Gastrocnemius medialis (tissue), 4 donors: ENCODE results near the gene CPLX3. TPM values are rescaled to one million over a fixed set of nuclear protein-coding genes. Genes with fewer than 3 reads are reported as not detected.
A peak's percentile ranks its signal among the peaks of the same experiment; 100 is the strongest.

Experiments
- ATAC-seq, 2 donors: fragments of 150-250 bp; one replicate each; pipeline ENCODE4 v1.9.1; 2016
- DNase-seq, 2 donors: peaks; one replicate each; pipeline ENCODE4 v3.0.0-alpha.2; 2019
- H3K27ac ChIP-seq, 4 donors: fragments of 200-600 bp; sonication (generic); 1 replicate in 1 of 4; 2 replicates in 3 of 4; pipeline ENCODE4 v1.5.1; 2016 to 2018; ENCODE audit warnings: mild to moderate bottlenecking in 2 of 4, moderate library complexity in 1 of 4
- H3K27me3 ChIP-seq, 3 donors: fragments of 200-600 bp; sonication (generic) in 2 of 3; 1 replicate in 1 of 3; 2 replicates in 2 of 3; pipeline versions ENCODE4 v1.5.1 to v1.6.0; 2016 to 2019; ENCODE audit warnings: mild to moderate bottlenecking in 1 of 3, moderate library complexity in 1 of 3
- H3K36me3 ChIP-seq, 2 donors: fragments of 200-600 bp; sonication (generic) in 1 of 2; one replicate each; pipeline ENCODE4 v1.5.1; 2017 to 2018
- H3K4me1 ChIP-seq, 2 donors: fragments of 200-600 bp; sonication (generic) in 1 of 2; one replicate each; pipeline ENCODE4 v1.5.1; 2016 to 2017; ENCODE audit warnings: mild to moderate bottlenecking in 2 of 2
- H3K4me3 ChIP-seq, 4 donors: fragments of 200-600 bp; sonication (generic) in 3 of 4; 1 replicate in 1 of 4; 2 replicates in 3 of 4; pipeline ENCODE4 v1.5.1; 2016 to 2019; ENCODE audit warnings: mild to moderate bottlenecking in 2 of 4
- H3K9me3 ChIP-seq, 3 donors: fragments of 200-600 bp; sonication (generic) in 2 of 3; 1 replicate in 1 of 3; 2 replicates in 2 of 3; pipeline ENCODE4 v1.5.1; 2016 to 2019
- POLR2A ChIP-seq, 2 donors: fragments of 450-650 bp; IDR thresholded peaks; one replicate each; pipeline ENCODE4 v1.6.1; 2017; ENCODE audit warnings: antibody characterized with exemption in 2 of 2, mild to moderate bottlenecking in 2 of 2, moderate library complexity in 2 of 2
- in situ Hi-C, 4 donors: fragments of 200-750 bp; cut with MboI; loops; one replicate each; pipeline versions ENCODE4 v1.15.0 to v1.8.0; 2017; ENCODE audit warnings: low sequenced_read_pairs in 4 of 4
- intact Hi-C: fragments of 100-400 bp; cut with DNase I; formaldehyde crosslinking; loops from one replicate; pipeline ENCODE4 v1.15.1; 2023; ENCODE audit warnings: low total_unique reads
- total RNA-seq, 4 donors: library from RNA; depleted of rRNA; stranded (reverse); fragments of >200 nt; gene quantifications; one replicate each; pipeline versions ENCODE4 v1.1.0 to v1.2.3, GENCODE V29; 2016
- TF ChIP-seq, protein P1 (sequence below), 5 experiments: fragments of 450-650 bp in 3 of 5; fragments of 200-600 bp in 2 of 5; sonication (generic) in 2 of 5; IDR thresholded peaks in 4 of 5; conservative IDR thresholded peaks in 1 of 5; 1 replicate in 4 of 5; 2 replicates in 1 of 5; pipeline ENCODE4 v1.5.1; 2016 to 2019; ENCODE audit warnings: antibody characterized with exemption in 5 of 5, mild to moderate bottlenecking in 3 of 5, moderate library complexity in 3 of 5

Gene CPLX3
- total RNA-seq, 4 donors from 2014 or later: not detected

DNA sequence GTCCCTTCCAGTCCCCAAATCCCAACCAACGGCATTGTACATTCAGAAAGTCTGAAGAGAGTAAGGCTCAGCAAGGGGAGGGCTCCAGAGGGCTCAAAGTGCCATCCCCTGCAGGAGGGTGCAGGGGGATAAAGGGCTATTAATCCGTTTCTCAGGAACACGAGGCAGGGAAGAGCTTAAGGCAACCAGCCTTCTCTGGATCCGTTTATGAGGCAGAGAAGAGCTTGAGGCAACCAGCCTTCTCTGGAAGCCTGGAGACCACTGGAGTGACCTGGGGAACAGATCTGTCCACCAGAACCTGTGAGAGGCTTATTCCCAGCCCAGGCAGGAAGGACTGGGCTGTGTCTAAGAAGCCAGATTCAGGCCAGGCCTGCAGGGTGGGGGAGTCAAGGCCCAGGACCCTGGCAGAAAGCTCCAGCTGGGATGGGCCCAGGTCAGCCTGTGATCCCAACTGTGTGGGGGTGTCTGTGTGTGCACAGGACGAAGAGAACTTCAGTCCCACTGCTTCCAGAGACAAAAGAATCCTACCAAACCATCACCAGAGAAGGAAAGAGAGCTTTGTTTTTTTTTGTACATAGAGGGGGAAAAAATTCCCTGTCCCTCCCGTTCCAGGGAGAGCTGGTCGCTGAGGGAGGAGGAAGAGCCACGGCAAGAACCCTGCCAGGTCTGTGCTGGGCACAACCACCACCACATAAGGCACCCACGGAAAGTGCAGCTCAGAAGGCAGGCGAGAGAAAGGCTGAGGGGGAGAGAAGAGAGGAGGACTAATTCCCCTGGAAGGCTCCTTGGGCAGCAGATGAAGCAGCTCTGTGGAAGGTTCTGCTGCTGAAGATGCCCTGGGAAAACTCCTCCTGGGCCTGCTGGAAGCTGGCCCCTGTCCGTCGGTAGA lies 18.1 kb downstream of the CPLX3 start:
- peaks cover 3 to 29% of the 10 kb centered on the region in 2 donors for H3K4me1 ChIP-seq
- no peak for TF ChIP-seq POLR2A (IDR thresholded peaks at IDR 0.05)
- TF ChIP-seq, protein P1, sequence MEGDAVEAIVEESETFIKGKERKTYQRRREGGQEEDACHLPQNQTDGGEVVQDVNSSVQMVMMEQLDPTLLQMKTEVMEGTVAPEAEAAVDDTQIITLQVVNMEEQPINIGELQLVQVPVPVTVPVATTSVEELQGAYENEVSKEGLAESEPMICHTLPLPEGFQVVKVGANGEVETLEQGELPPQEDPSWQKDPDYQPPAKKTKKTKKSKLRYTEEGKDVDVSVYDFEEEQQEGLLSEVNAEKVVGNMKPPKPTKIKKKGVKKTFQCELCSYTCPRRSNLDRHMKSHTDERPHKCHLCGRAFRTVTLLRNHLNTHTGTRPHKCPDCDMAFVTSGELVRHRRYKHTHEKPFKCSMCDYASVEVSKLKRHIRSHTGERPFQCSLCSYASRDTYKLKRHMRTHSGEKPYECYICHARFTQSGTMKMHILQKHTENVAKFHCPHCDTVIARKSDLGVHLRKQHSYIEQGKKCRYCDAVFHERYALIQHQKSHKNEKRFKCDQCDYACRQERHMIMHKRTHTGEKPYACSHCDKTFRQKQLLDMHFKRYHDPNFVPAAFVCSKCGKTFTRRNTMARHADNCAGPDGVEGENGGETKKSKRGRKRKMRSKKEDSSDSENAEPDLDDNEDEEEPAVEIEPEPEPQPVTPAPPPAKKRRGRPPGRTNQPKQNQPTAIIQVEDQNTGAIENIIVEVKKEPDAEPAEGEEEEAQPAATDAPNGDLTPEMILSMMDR (IDR thresholded peaks at IDR 0.05 in 4 of 5, conservative IDR thresholded peaks at IDR 0.05 in 1 of 5): no peak
- ATAC-seq: no peak
- intact Hi-C loops (loop anchor here (5.0 kb wide), 1 partner anchor 62 kb away; the partner anchor contains the start of gene CSK), in situ Hi-C loops (loop anchor here in 1 of 4 donors (5.0 kb wide), 1 partner anchor 67 kb away; no protein-coding TSS in a partner anchor)
- peak overlapping the region; percentile 91 to 98 (median 95) for H3K27ac ChIP-seq
- peaks cover 0 to 46% of the 10 kb centered on the region in 2 donors for H3K36me3 ChIP-seq
- H3K4me3 ChIP-seq: no peak overlapping the region
- no peaks in the 10 kb centered on the region for H3K27me3 ChIP-seq
- no peak for DNase-seq
- no peaks in the 10 kb centered on the region for H3K9me3 ChIP-seq

DNA sequence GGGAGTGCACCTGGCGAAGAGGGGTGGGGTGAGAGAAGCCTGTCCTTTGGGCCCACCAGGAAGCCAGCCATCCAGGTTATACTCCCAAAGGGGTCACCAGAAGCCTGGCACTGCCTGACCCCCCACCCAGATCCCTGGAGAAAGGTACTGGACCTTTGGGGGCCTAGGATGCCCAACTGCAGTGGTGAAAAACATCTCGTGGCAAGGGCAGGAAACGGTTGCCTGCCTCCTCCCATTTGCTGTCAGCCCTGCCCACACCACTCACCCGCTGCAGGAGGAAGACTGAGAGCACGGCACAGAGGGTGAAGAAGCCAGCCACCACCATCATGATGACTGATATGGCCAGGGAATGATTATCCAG lies 18.8 kb downstream of the CPLX3 start:
- H3K4me1 ChIP-seq: peaks cover 3 to 29% of the 10 kb centered on the region in 2 donors
- no peak for TF ChIP-seq POLR2A (IDR thresholded peaks at IDR 0.05)
- TF ChIP-seq, protein P1 (IDR thresholded peaks at IDR 0.05 in 4 of 5, conservative IDR thresholded peaks at IDR 0.05 in 1 of 5): no peak
- no peaks in the 10 kb centered on the region for H3K27me3 ChIP-seq
- intact Hi-C loops: no loop called here
- no peaks in the 10 kb centered on the region for H3K9me3 ChIP-seq
- in situ Hi-C loops: no loop called here
- no peak overlapping the region for H3K27ac ChIP-seq
- DNase-seq (no peak), ATAC-seq (no peak)
- no peak overlapping the region for H3K4me3 ChIP-seq
- H3K36me3 ChIP-seq: peaks cover 0 to 50% of the 10 kb centered on the region in 2 donors

DNA sequence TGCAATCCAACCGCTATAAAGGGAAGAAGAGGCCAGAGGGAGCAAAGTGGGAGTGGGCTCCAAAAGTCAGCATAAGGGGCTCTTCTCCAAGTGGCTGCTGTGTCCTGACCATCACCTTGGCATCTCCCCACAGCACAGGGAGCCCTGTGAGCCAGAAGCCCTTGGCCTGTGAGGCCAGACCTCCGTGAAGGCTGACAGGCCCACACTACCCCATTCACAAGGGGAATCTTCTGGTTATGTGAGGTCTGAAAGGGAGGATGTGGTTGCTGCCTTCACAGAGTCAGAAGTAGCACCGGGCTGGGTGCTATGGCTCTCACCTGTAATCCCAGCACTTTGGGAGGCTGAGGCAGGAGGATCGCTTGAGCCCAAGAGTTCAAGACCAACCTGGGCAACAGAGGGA lies 19.2 kb downstream of the CPLX3 start:
- intact Hi-C loops (no loop called here), in situ Hi-C loops (no loop called here)
- Histone ChIP-seq H3K36me3 (peaks cover 0 to 50% of the 10 kb centered on the region in 2 donors), H3K9me3 (no peaks in the 10 kb centered on the region), H3K27ac (no peak overlapping the region), H3K4me3 (no peak overlapping the region), H3K4me1 (peaks cover 3 to 29% of the 10 kb centered on the region in 2 donors), H3K27me3 (no peaks in the 10 kb centered on the region)
- TF ChIP-seq POLR2A (IDR thresholded peaks at IDR 0.05): no peak
- TF ChIP-seq, protein P1 (IDR thresholded peaks at IDR 0.05 in 4 of 5, conservative IDR thresholded peaks at IDR 0.05 in 1 of 5): no peak
- DNase-seq: no peak
- no peak for ATAC-seq

DNA sequence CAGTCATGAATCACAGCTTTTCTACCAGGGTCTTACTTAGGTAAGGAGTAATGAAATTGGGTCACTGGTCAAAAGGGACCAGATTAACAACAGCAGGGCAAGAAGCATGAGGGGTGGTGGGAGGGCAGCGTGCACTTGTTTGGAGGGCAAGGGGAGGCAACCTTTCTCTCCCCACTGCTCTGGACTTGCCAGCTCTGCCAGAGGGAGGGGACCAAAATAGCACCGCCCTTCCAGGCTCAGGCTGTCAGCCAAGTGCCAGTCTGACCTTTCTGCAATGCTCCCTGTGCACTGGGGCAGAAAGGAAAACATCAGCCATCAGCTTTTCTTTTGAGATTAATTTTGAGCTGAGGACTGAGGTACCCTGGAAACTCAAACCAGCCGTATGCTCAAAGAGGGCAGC lies 21.0 kb downstream of the CPLX3 start:
- Histone ChIP-seq H3K27me3 (no peaks in the 10 kb centered on the region), H3K27ac (peak overlapping the region; percentile 34 to 68 (median 47)), H3K9me3 (no peaks in the 10 kb centered on the region), H3K4me1 (peaks cover 3 to 21% of the 10 kb centered on the region in 2 donors), H3K36me3 (peaks cover 0 to 60% of the 10 kb centered on the region in 2 donors), H3K4me3 (no peak overlapping the region)
- in situ Hi-C loops (no loop called here), intact Hi-C loops (no loop called here)
- peak in 1 of 2 donors; percentile 66 for DNase-seq
- ATAC-seq: peak in 1 of 2 donors; percentile 46
- TF ChIP-seq, protein P1 (IDR thresholded peaks at IDR 0.05 in 4 of 5, conservative IDR thresholded peaks at IDR 0.05 in 1 of 5): no peak
- no peak for TF ChIP-seq POLR2A (IDR thresholded peaks at IDR 0.05)
